SU-DHL-6 (cell line): Measurements from ENCODE around the gene STK32B.

Experiments used
- H2AFZ ChIP-seq: fragments of 200-600 bp; sonication (generic); 2 replicates; pipeline ENCODE4 v1.6.1; 2014; ENCODE audit warnings: low read depth, mild to moderate bottlenecking, moderate library complexity, mixed read lengths, antibody characterized with exemption, low read length; ENCODE audit not compliant: severe bottlenecking
- H3F3A ChIP-seq: fragments of 200-600 bp; shearing (Covaris generic); 2 replicates; pipeline ENCODE4 v1.6.0; 2016; ENCODE audit warnings: antibody characterized with exemption, mild to moderate bottlenecking; ENCODE audit not compliant: insufficient read depth
- H3K27ac ChIP-seq: fragments of 200-600 bp; sonication (generic); 2 replicates; pipeline ENCODE4 v1.5.1; 2016; ENCODE audit warnings: low read depth, mild to moderate bottlenecking, low read length, moderate library complexity, mixed read lengths
- H3K27me3 ChIP-seq: fragments of 200-600 bp; sonication (generic), shearing (Covaris generic); 2 replicates; pipeline ENCODE4 v1.6.0; 2014; ENCODE audit warnings: mild to moderate bottlenecking, low read length
- H3K36me3 ChIP-seq: fragments of 200-600 bp; sonication (generic); 2 replicates; pipeline ENCODE4 v1.6.1; 2014; ENCODE audit warnings: mild to moderate bottlenecking, low read length, mixed read lengths
- H3K4me2 ChIP-seq: fragments of 300-600, 200-600 bp; shearing (Covaris generic), sonication (generic); 2 replicates; pipeline ENCODE4 v1.6.0; 2014; ENCODE audit warnings: low read length, low read depth, mild to moderate bottlenecking; ENCODE audit not compliant: poor library complexity, severe bottlenecking
- H3K4me3 ChIP-seq: fragments of 200-600 bp; sonication (generic); 2 replicates; pipeline ENCODE4 v1.5.1; 2014; ENCODE audit warnings: antibody characterized with exemption, low read length, mild to moderate bottlenecking, mixed read lengths; ENCODE audit not compliant: insufficient read depth, poor library complexity, severe bottlenecking
- H3K79me2 ChIP-seq: fragments of 200-600 bp; sonication (generic); 2 replicates; pipeline ENCODE4 v1.6.1; 2014; ENCODE audit warnings: mild to moderate bottlenecking, low read length, moderate library complexity; ENCODE audit not compliant: insufficient read depth
- H3K9ac ChIP-seq: fragments of 200-600 bp; sonication (generic); 2 replicates; pipeline ENCODE4 v1.7.0; 2014; ENCODE audit warnings: mild to moderate bottlenecking, low read length
- H3K9me2 ChIP-seq: fragments of 200-600 bp; sonication (generic); replicated peaks from 2 replicates; pipeline ENCODE4 v1.6.1; 2014; ENCODE audit warnings: low read length; ENCODE audit not compliant: insufficient read depth
- H3K9me3 ChIP-seq: fragments of 200-600 bp; sonication (generic); 2 replicates; pipeline ENCODE4 v1.6.1; 2014; ENCODE audit warnings: low read length, mixed read lengths; ENCODE audit not compliant: insufficient read depth
- H4K20me1 ChIP-seq: fragments of 200-600 bp; sonication (generic); 2 replicates; pipeline ENCODE4 v1.6.1; 2014; ENCODE audit warnings: low read depth, mild to moderate bottlenecking, antibody characterized with exemption, low read length, moderate library complexity, mixed read lengths
- CTCF ChIP-seq: fragments of 200-600 bp; sonication (generic); IDR thresholded peaks from one replicate; pipeline ENCODE4 v1.5.1; 2017; ENCODE audit warnings: antibody characterized with exemption, mild to moderate bottlenecking, low read length, moderate library complexity; ENCODE audit not compliant: insufficient read depth, poor library complexity, severe bottlenecking
- EZH2phosphoT487 ChIP-seq: fragments of 200-600 bp; sonication (generic), shearing (Covaris generic); conservative IDR thresholded peaks from 2 replicates; pipeline ENCODE4 v1.6.1; 2018; ENCODE audit warnings: mild to moderate bottlenecking, antibody characterized with exemption, low read length, moderate library complexity, mixed read lengths

Gene STK32B

GRCh38 chr4:5376015-5376414 lies 324.7 kb downstream of the STK32B start:
- Histone ChIP-seq H2AFZ (no peak overlapping the region), H3F3A (no peaks in the 10 kb centered on the region), H3K9me2 (no peaks in the 10 kb centered on the region), H3K9ac (no peak overlapping the region), H3K9me3 (no peaks in the 10 kb centered on the region), H3K4me2 (no peak overlapping the region), H3K27ac (no peak overlapping the region), H3K4me3 (no peak overlapping the region), H4K20me1 (no peaks in the 10 kb centered on the region), H3K79me2 (no peaks in the 10 kb centered on the region), H3K36me3 (no peaks in the 10 kb centered on the region), H3K27me3 (no peaks in the 10 kb centered on the region)
- no peak for TF ChIP-seq EZH2phosphoT487
- TF ChIP-seq CTCF: no peak

- Histone ChIP-seq H3K27ac (no peak overlapping the region), H3K9me3 (no peaks in the 10 kb centered on the region), H3K9me2 (no peaks in the 10 kb centered on the region), H3K9ac (no peak overlapping the region), H3K36me3 (no peaks in the 10 kb centered on the region), H2AFZ (no peak overlapping the region), H3K4me2 (no peak overlapping the region), H3K79me2 (no peaks in the 10 kb centered on the region), H3K4me3 (no peak overlapping the region), H4K20me1 (no peaks in the 10 kb centered on the region), H3K27me3 (no peaks in the 10 kb centered on the region), H3F3A (no peaks in the 10 kb centered on the region)
- TF ChIP-seq CTCF (no peak), EZH2phosphoT487 (no peak)
Measured at GRCh38 chr4:5378002-5378401, 326.7 kb downstream of the STK32B start.

GRCh38 chr4:5379895-5380294 lies 328.6 kb downstream of the STK32B start:
- H3K4me3 ChIP-seq: no peak overlapping the region
- no peaks in the 10 kb centered on the region for H4K20me1 ChIP-seq
- no peak overlapping the region for H3K27ac ChIP-seq
- no peak overlapping the region for H3K9ac ChIP-seq
- no peak for TF ChIP-seq CTCF
- no peak for TF ChIP-seq EZH2phosphoT487
- H3K9me2 ChIP-seq: no peaks in the 10 kb centered on the region
- no peaks in the 10 kb centered on the region for H3K36me3 ChIP-seq
- no peaks in the 10 kb centered on the region for H3K79me2 ChIP-seq
- H2AFZ ChIP-seq: no peak overlapping the region
- no peak overlapping the region for H3K4me2 ChIP-seq
- H3F3A ChIP-seq: no peaks in the 10 kb centered on the region
- H3K9me3 ChIP-seq: no peaks in the 10 kb centered on the region
- H3K27me3 ChIP-seq: no peaks in the 10 kb centered on the region

GRCh38 chr4:5381961-5382441 lies 330.7 kb downstream of the STK32B start:
- Histone ChIP-seq H3K4me3 (no peak overlapping the region), H3F3A (no peaks in the 10 kb centered on the region), H3K4me2 (no peak overlapping the region), H3K9ac (no peak overlapping the region), H4K20me1 (no peaks in the 10 kb centered on the region), H3K9me2 (no peaks in the 10 kb centered on the region), H3K27ac (no peak overlapping the region), H3K36me3 (no peaks in the 10 kb centered on the region), H3K27me3 (no peaks in the 10 kb centered on the region), H3K9me3 (no peaks in the 10 kb centered on the region), H3K79me2 (no peaks in the 10 kb centered on the region), H2AFZ (no peak overlapping the region)
- TF ChIP-seq CTCF (no peak), EZH2phosphoT487 (no peak)
